Measurements from ENCODE around the gene TDRD12. TPM values are rescaled to one million over a fixed set of nuclear protein-coding genes. Genes with fewer than 3 reads are reported as not detected.
"Not testable (repeated sequence)": the region's sequence is repeated elsewhere in the genome, so short reads cannot be mapped to it uniquely, and the experiment has no call there.

The TDRD12 gene
- total and polyA plus RNA-seq, 2 of the 13 experiments (the other 11 are each of a cell fraction or from before 2014, with no cell fraction given): 0.03 to 0.40 TPM

GRCh38 chr19:32852216-32852615 lies 132.6 kb downstream of the TDRD12 start:
- Histone ChIP-seq H3K4me2 (ENCODE audit: low read depth, low read length) (no peak overlapping the region), H3K27me3 (ENCODE audit: control insufficient read depth in 1 of 2, insufficient read depth in 2 of 2, low read length in 2 of 2) (no peaks in the 10 kb centered on the region), H3K27ac (ENCODE audit: extremely low read length, insufficient read depth, low read length) (no peak overlapping the region), H3K9me3 (ENCODE audit: low read length) (no peaks in the 10 kb centered on the region), H2AFZ (ENCODE audit: low read length) (no peak overlapping the region), H3K36me3 (replicated peaks in 1 of 2; ENCODE audit: control insufficient read depth in 1 of 2, insufficient read depth in 2 of 2, low read length in 2 of 2) (no peaks in the 10 kb centered on the region), H3K9ac (ENCODE audit: insufficient read depth, low read depth, low read length) (no peak overlapping the region), H3K79me2 (ENCODE audit: insufficient read depth, low read length) (no peaks in the 10 kb centered on the region), H3K4me3 (replicated peaks in 1 of 3; ENCODE audit: insufficient read depth in 1 of 3, low read depth in 2 of 3, low read length in 3 of 3) (no peak overlapping the region), H4K20me1 (ENCODE audit: insufficient read depth, low read length) (no peaks in the 10 kb centered on the region), H3K4me1 (ENCODE audit: insufficient read depth, low read length) (no peaks in the 10 kb centered on the region)
- ChIA-PET POLR2A (no interaction called here), CTCF (ENCODE audit: low intra/inter-chr PET ratio, low total read pairs) (no interaction called here)
- BruUV-seq (replicated peaks): no TSS peak
- DNase-seq (ENCODE audit: low spot score): no peak
- TF ChIP-seq EHMT2 (IDR thresholded peaks at IDR 0.05; ENCODE audit: borderline replicate concordance, low read depth, low read length) (no peak), ZSCAN25 (CRISPR knock-in tag; IDR thresholded peaks at IDR 0.05) (no peak), NFE2L1 (CRISPR knock-in tag; IDR thresholded peaks at IDR 0.05; ENCODE audit: borderline replicate concordance) (no peak), HNF4G (IDR thresholded peaks at IDR 0.05; ENCODE audit: borderline replicate concordance, low read depth, low read length) (no peak), HNF4G (CRISPR knock-in tag; IDR thresholded peaks at IDR 0.05; ENCODE audit: borderline replicate concordance, low read depth) (no peak), SRSF4 (IDR thresholded peaks at IDR 0.05; ENCODE audit: low read depth, low read length, poor library complexity, severe bottlenecking) (no peak), LBX2 (CRISPR knock-in tag; IDR thresholded peaks at IDR 0.05; ENCODE audit: borderline replicate concordance) (no peak), ZNF451 (CRISPR knock-in tag; IDR thresholded peaks at IDR 0.05) (no peak), RFX3 (CRISPR knock-in tag; IDR thresholded peaks at IDR 0.05) (no peak), TFE3 (CRISPR knock-in tag; IDR thresholded peaks at IDR 0.05) (no peak), ZNF891 (CRISPR knock-in tag; IDR thresholded peaks at IDR 0.05) (no peak), ZNF567 (CRISPR knock-in tag; IDR thresholded peaks at IDR 0.05; ENCODE audit: borderline replicate concordance) (no peak)
- no peak for ATAC-seq
- FAIRE-seq: no peak
- in situ Hi-C loops (cut with HindIII; ENCODE audit: extremely low pct_ligation_motif_present, low pct_unique_long_range_greater_than_20kb): no loop called here
- WGBS (ENCODE audit: low lambda C conversion rate): 98% methylated on average over 6 of the region's 6 CpGs
- intact Hi-C loops (cut with micrococcal nuclease; ENCODE audit: unreplicated experiment): no loop called here

- FAIRE-seq; H3K4me3 ChIP-seq (replicated peaks in 1 of 3; ENCODE audit: insufficient read depth in 1 of 3, low read depth in 2 of 3, low read length in 3 of 3); H3K4me2 ChIP-seq (ENCODE audit: low read depth, low read length); H3K4me1 ChIP-seq (ENCODE audit: insufficient read depth, low read length); H3K9ac ChIP-seq (ENCODE audit: insufficient read depth, low read depth, low read length); H4K20me1 ChIP-seq (ENCODE audit: insufficient read depth, low read length); H3K79me2 ChIP-seq (ENCODE audit: insufficient read depth, low read length); in situ Hi-C loops (cut with HindIII; ENCODE audit: extremely low pct_ligation_motif_present, low pct_unique_long_range_greater_than_20kb); H3K9me3 ChIP-seq (ENCODE audit: low read length); DNase-seq (ENCODE audit: low spot score); CTCF ChIA-PET (ENCODE audit: low intra/inter-chr PET ratio, low total read pairs); intact Hi-C loops (cut with micrococcal nuclease; ENCODE audit: unreplicated experiment); BruUV-seq (replicated peaks); H3K27ac ChIP-seq (ENCODE audit: extremely low read length, insufficient read depth, low read length); H3K36me3 ChIP-seq (replicated peaks in 1 of 2; ENCODE audit: control insufficient read depth in 1 of 2, insufficient read depth in 2 of 2, low read length in 2 of 2); POLR2A ChIA-PET; ATAC-seq; H3K27me3 ChIP-seq (ENCODE audit: control insufficient read depth in 1 of 2, insufficient read depth in 2 of 2, low read length in 2 of 2); H2AFZ ChIP-seq (ENCODE audit: low read length): not testable (repeated sequence)
- 99% methylated on average over 7 of the region's 7 CpGs for WGBS (ENCODE audit: low lambda C conversion rate)
Measured at GRCh38 chr19:32856818-32857217, 137.3 kb downstream of the TDRD12 start.

All from HepG2 (cell line).